ENCODE measurements around the gene TNFRSF21. TPM values are rescaled to one million over a fixed set of nuclear protein-coding genes. Genes with fewer than 3 reads are reported as not detected.

Gene TNFRSF21
- total RNA-seq, 2 donors from 2014 or later = 4.3 to 5.8 TPM

Other genes starting within 250 kb of the TNFRSF21 start
- 10 to 100 TPM; 29.3 to 29.5 TPM for gene CD2AP, start 167.9 kb upstream of the TNFRSF21 start, total RNA-seq

All from activated T-cell treated with anti-CD3 and anti-CD28 coated beads, Interleukin-2, amount 50 U/mL, for 72 hours (primary cell).